ENCODE results near the gene CSH2. TPM values are rescaled to one million over a fixed set of nuclear protein-coding genes. Genes with fewer than 3 reads are reported as not detected.

The CSH2 gene
- total and polyA plus RNA-seq, 9 of the 15 experiments (the other 6 are each of a cell fraction or from before 2014, with no cell fraction given): not detected

GRCh38 chr17:63842540-63843386 lies 30.7 kb downstream of the CSH2 start, which contains the start of gene SMARCD2 (continued):
- TF ChIP-seq SMAD4 (CRISPR knock-in tag; conservative IDR thresholded peaks at IDR 0.05): peak; percentile 98
- TF ChIP-seq ZBTB8A (IDR thresholded peaks at IDR 0.05; ENCODE audit: partially characterized antibody): no peak
- TF ChIP-seq ERF (CRISPR knock-in tag; IDR thresholded peaks at IDR 0.05): peak; percentile 81; the same call in 1 of the 2 replicates
- TF ChIP-seq PHF20 (IDR thresholded peaks at IDR 0.05; ENCODE audit: partially characterized antibody): peak; percentile 67
- TF ChIP-seq CREB5 (CRISPR knock-in tag; IDR thresholded peaks at IDR 0.05): no peak
- TF ChIP-seq CHD2 (IDR thresholded peaks at IDR 0.05; ENCODE audit: low read depth, low read length): peak; percentile 96
- peak; percentile 76; the same call in 1 of the 2 replicates for TF ChIP-seq JUN (IDR thresholded peaks at IDR 0.05; ENCODE audit: borderline replicate concordance, low read depth, low read length)
- TF ChIP-seq JUN (CRISPR knock-in tag; IDR thresholded peaks at IDR 0.05; ENCODE audit: borderline replicate concordance): no peak
- TF ChIP-seq ZNF586 (CRISPR knock-in tag; conservative IDR thresholded peaks at IDR 0.05): 0 out of 2 replicates have a peak, but pooled peaks have one; percentile 16
- TF ChIP-seq KAT7 (CRISPR knock-in tag; IDR thresholded peaks at IDR 0.05; ENCODE audit: borderline replicate concordance): peak; percentile 93; the same call in 1 of the 2 replicates
- 0 out of 2 replicates have a peak, but pooled peaks have one; percentile 27 for TF ChIP-seq RAD51 (IDR thresholded peaks at IDR 0.05; ENCODE audit: borderline replicate concordance, low read depth)
- peak; percentile 58; the same call in 1 of the 2 replicates for TF ChIP-seq C11orf30 (IDR thresholded peaks at IDR 0.05; ENCODE audit: low read depth)
- TF ChIP-seq EZH2 (IDR thresholded peaks at IDR 0.05; ENCODE audit: borderline replicate concordance, low read depth, low read length): no peak
- peak; percentile 57; the same call in 1 of the 2 replicates for TF ChIP-seq NR4A1 (CRISPR knock-in tag; IDR thresholded peaks at IDR 0.05)
- peak; percentile 76 for TF ChIP-seq NR4A1 (tag; IDR thresholded peaks at IDR 0.05)
- 0 out of 2 replicates have a peak, but pooled peaks have one; percentile 16 for TF ChIP-seq MTF1 (CRISPR knock-in tag; IDR thresholded peaks at IDR 0.05; ENCODE audit: borderline replicate concordance)
- peak; percentile 79 for TF ChIP-seq MECOM (CRISPR knock-in tag; IDR thresholded peaks at IDR 0.05)
- peak; percentile 77 for TF ChIP-seq ZNF175 (CRISPR knock-in tag; IDR thresholded peaks at IDR 0.05; ENCODE audit: low read depth)
- 0 out of 2 replicates have a peak, but pooled peaks have one; percentile 55 for TF ChIP-seq PREB (CRISPR knock-in tag; IDR thresholded peaks at IDR 0.05)
- TF ChIP-seq ZNF695 (CRISPR knock-in tag; IDR thresholded peaks at IDR 0.05): no peak
- TF ChIP-seq KLF6 (CRISPR knock-in tag; IDR thresholded peaks at IDR 0.05; ENCODE audit: borderline replicate concordance): peak; percentile 76; the same call in 1 of the 2 replicates
- TF ChIP-seq ZNF12 (CRISPR knock-in tag; IDR thresholded peaks at IDR 0.05): no peak
- TF ChIP-seq ZC3H8 (IDR thresholded peaks at IDR 0.05): no peak
- TF ChIP-seq GATA2 (CRISPR knock-in tag; IDR thresholded peaks at IDR 0.05): no peak
- TF ChIP-seq HNRNPH1 (optimal IDR thresholded peaks at IDR 0.05; ENCODE audit: low read depth, low read length): no peak
- TF ChIP-seq ZNF354B (CRISPR knock-in tag; IDR thresholded peaks at IDR 0.05): no peak; the same call in 1 of the 2 replicates
- peak; percentile 75; the same call in 1 of the 2 replicates for TF ChIP-seq ZNF589 (CRISPR knock-in tag; IDR thresholded peaks at IDR 0.05; ENCODE audit: low read depth)
- TF ChIP-seq SIRT6 (IDR thresholded peaks at IDR 0.05; ENCODE audit: low read depth, low read length): no peak

All from K562 (cell line).